Measurements from ENCODE around the gene IGFLR1.
A peak's percentile ranks its signal among the peaks of the same experiment; 100 is the strongest.

Gene IGFLR1

GRCh38 chr19:35740423-35741202 lies 1.6 kb downstream of the IGFLR1 start:
- DNase-seq (ENCODE audit: extremely low read depth in 1 of 2, low read depth in 1 of 2): peak; percentile 87 to 92

- no peak for DNase-seq (ENCODE audit: extremely low read depth in 1 of 2, low read depth in 1 of 2)
These were observed 2.2 kb downstream of the IGFLR1 start for GRCh38 chr19:35740108-35740422.

DNA sequence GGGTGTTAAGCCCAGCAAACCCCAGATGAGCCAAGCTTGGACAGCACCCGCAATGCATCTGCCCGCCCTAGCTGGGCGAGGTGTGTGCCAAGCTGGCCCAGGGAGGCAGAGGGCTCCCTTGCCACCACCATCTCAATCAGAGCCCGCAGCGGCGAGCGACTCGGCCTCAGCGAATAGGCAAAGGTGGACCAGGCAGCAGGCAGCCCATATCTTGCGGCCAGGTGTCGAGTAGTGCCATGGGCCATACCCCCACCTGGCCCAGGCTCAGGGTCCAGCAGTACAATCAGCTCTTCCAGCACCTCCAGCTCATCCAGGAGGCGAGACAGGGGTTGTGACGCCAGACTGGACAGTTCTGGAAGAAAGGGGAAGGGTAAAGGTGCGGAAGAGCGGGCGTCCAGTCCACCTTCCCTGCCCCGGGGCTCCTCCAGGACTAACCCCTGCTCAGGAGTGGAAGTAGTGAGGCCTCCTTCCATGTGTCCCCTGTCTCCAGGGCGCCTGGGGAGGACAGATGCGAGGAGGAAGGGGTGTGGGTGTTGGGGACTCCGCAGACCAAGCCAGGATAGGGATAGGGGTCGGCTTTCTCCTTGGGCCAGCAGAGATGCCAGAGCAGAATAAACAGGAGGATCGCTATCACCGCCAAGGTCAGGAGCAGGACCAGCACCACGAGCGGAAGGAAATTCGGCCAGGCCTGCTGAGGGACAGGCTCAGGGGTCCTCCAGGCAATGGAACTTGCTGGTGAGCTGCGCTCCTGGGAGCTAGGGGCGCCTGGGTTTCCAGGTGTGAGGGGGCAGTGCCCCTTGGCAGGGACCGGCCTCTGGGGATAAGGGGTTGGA lies 2.8 kb downstream of the IGFLR1 start:
- no peak for DNase-seq (ENCODE audit: extremely low read depth in 1 of 2, low read depth in 1 of 2)

GRCh38 chr19:35738887-35739229 lies 3.4 kb downstream of the IGFLR1 start:
- DNase-seq (ENCODE audit: extremely low read depth in 1 of 2, low read depth in 1 of 2): no peak

- DNase-seq (ENCODE audit: extremely low read depth in 1 of 2, low read depth in 1 of 2): no peak
These were observed 4.0 kb downstream of the IGFLR1 start for GRCh38 chr19:35738021-35738886.

DNA sequence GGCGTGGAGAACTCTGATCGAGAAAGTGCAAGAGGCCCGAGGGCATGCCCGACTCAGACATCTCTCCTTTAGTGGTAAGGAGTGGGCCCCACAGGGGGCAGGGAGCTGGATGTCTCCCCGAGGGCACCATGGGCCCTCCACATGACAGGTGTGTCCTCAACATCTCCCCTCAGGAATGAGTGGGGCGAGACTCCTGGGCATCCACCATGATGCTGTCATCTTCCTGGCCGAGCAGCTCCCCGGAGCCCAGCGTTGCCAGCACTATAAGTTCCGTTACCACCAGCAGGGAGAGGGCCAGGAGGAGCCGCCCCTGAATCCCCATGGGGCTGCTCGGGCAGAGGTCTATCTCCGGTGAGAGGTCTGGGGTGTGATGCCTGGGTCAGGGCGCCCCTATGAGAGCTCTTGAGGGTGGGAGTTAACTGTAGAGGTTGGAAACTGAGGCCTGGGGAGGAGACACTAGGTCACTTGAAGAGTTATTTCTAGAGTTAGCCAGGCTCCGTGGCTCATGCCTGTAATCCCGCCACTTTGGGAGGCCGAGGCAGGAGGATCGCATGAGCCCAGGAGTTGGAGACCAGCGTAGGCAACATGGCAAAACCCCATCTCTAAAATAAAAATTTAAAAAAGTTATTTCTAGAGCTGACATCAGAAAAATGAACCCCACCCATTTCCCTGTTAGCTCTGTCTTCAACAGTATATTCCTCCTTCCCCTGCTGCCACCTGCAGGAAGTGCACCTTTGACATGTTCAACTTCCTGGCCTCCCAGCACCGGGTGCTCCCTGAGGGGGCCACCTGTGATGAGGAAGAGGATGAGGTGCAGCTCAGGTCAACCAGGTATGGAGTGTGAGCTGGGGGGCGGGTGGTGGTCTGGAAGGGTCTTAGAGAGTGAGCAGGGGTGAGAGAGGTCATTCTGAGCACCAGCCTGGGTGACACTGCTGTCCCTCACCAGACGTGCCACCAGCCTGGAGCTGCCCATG lies 5.1 kb downstream of the IGFLR1 start:
- DNase-seq (ENCODE audit: extremely low read depth in 1 of 2, low read depth in 1 of 2): no peak

- no peak for DNase-seq (ENCODE audit: extremely low read depth in 1 of 2, low read depth in 1 of 2)
These were observed 7.4 kb downstream of the IGFLR1 start for GRCh38 chr19:35734889-35735288.

DNA sequence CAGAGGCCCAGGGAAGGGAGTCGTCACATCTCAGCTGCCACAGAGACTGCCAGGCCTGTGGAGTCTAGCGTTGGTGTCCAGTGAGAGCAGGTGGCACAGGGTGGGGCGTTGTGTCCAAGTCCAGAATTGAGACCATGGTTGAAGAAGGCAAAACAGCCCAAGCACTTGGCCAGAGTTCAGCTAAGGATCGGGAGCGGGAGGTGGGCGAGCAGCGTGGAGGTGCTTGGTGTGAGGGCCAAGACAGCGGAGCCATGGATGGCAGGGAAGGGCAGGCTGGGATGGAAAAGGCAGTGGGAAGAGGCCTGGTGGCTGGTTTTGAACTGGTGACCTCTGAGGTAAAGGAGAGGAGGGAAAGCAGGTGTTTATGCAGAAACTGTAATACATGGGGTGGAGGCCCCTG lies 8.0 kb downstream of the IGFLR1 start:
- DNase-seq (ENCODE audit: extremely low read depth in 1 of 2, low read depth in 1 of 2): no peak

- no peak for DNase-seq (ENCODE audit: extremely low read depth in 1 of 2, low read depth in 1 of 2)
These were observed 8.8 kb downstream of the IGFLR1 start for GRCh38 chr19:35733180-35734125.

DNA sequence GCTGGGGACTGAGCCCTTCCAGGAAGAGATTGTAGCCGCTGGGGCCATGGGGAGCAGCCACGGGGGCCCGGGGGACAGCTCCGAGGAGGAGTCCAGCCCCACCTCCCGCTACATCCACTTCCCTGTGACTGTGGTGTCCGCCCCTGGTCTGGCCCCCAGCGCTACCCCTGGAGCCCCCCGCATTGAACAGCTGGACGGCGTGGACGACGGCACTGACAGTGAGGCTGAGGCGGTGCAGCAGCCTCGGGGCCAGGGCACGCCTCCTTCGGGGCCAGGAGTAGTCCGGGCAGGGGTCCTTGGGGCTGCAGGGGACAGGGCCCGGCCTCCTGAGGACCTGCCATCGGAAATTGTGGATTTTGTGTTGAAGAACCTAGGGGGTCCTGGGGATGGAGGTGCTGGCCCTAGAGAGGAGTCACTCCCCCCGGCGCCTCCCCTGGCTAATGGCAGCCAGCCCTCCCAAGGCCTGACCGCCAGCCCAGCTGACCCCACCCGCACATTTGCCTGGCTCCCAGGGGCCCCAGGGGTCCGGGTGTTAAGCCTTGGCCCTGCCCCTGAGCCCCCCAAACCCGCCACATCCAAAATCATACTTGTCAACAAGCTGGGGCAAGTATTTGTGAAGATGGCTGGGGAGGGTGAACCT lies 9.6 kb downstream of the IGFLR1 start:
- DNase-seq (ENCODE audit: extremely low read depth in 1 of 2, low read depth in 1 of 2): no peak

GRCh38 chr19:35731779-35732405 lies 10.4 kb downstream of the IGFLR1 start:
- no peak for DNase-seq (ENCODE audit: extremely low read depth in 1 of 2, low read depth in 1 of 2)

GRCh38 chr19:35731353-35731752 lies 10.9 kb downstream of the IGFLR1 start:
- DNase-seq (ENCODE audit: extremely low read depth in 1 of 2, low read depth in 1 of 2): no peak

DNA sequence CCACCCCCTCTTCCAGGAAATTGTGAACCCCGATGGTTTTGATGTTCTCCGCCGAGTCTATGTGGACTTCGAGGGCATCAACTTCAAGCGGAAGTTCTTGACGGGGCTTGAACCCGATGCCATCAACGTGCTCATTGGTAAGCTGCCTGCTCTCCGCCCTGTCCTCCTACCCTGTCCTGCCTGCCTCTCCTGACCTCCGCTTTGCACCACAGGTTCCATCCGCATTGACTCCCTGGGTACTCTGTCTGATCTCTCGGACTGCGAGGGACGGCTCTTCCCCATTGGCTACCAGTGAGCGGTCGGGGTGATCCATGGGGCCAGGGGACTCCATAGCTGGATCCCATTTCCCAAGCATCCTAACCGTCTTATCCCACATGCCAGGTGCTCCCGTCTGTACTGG lies 11.9 kb downstream of the IGFLR1 start:
- no peak for DNase-seq (ENCODE audit: extremely low read depth in 1 of 2, low read depth in 1 of 2)

- no peak for DNase-seq (ENCODE audit: extremely low read depth in 1 of 2, low read depth in 1 of 2)
These were observed 12.5 kb downstream of the IGFLR1 start for GRCh38 chr19:35729763-35730162.

DNA sequence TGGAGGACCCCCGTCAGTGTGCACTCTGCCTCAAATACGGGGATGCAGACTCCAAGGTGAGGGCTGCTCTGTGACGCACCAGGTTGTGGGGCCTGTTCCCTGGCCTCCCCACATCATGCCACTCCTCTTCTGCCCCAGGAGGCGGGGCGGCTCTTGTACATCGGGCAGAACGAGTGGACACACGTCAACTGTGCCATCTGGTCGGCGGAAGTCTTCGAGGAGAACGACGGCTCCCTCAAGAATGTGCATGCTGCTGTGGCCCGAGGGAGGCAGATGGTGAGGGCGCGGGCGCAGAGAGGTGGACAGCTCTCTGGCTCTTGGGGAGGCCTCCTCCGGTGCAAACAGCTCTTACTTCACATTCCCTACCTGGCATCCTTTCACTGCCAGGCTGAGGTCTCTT lies 13.2 kb downstream of the IGFLR1 start:
- DNase-seq (ENCODE audit: extremely low read depth in 1 of 2, low read depth in 1 of 2): no peak

- DNase-seq (ENCODE audit: extremely low read depth in 1 of 2, low read depth in 1 of 2): no peak
These were observed 14.1 kb downstream of the IGFLR1 start for GRCh38 chr19:35727956-35728706.
